WTC11 (cell line): ENCODE results near the gene PEX7. TPM values are rescaled to one million over a fixed set of nuclear protein-coding genes. Genes with fewer than 3 reads are reported as not detected.

Experiments
- ATAC-seq: fragments of 200-7000 bp; cut with Tn5 transposase; 2 replicates; pipeline ENCODE4 v1.10.0; 2021; ENCODE audit warnings: mild to moderate bottlenecking, moderate library complexity
- CTCF ChIA-PET: fragments of 300-600 bp; sonication (Branson Sonifier 250); formaldehyde crosslinking; loops from one replicate; lab custom pipeline; 2021; ENCODE audit warnings: antibody characterized with exemption; lab: Charles Lee
- POLR2A ChIA-PET: fragments of 350-600 bp; sonication (Branson Sonifier 250); formaldehyde crosslinking; loops from one replicate; lab custom pipeline; 2021; ENCODE audit warnings: antibody characterized with exemption; lab: Charles Lee
- DNase-seq: peaks from one replicate; pipeline ENCODE4 v3.0.0; 2021; ENCODE audit warnings: low spot score
- H3K27ac Mint-ChIP-seq: 2 replicates; pipeline ENCODE4 v1.8.0; 2021; ENCODE audit warnings: mixed read lengths
- H3K27me3 Mint-ChIP-seq: 2 replicates; pipeline ENCODE4 v1.8.0; 2021; ENCODE audit warnings: low read depth, mild to moderate bottlenecking, moderate library complexity, mixed read lengths
- H3K36me3 Mint-ChIP-seq: 2 replicates; pipeline ENCODE4 v1.8.0; 2021; ENCODE audit warnings: mixed read lengths
- H3K4me1 Mint-ChIP-seq: 2 replicates; pipeline ENCODE4 v1.8.0; 2022; ENCODE audit warnings: mixed read lengths
- H3K4me3 Mint-ChIP-seq: 2 replicates; pipeline ENCODE4 v1.8.0; 2021; ENCODE audit warnings: mild to moderate bottlenecking, moderate library complexity, mixed read lengths
- H3K9me3 Mint-ChIP-seq: 2 replicates; pipeline ENCODE4 v1.8.0; 2021; ENCODE audit warnings: mixed read lengths
- ATF6 ChIP-seq: sonication (generic); formaldehyde crosslinking; IDR thresholded peaks from 2 replicates; pipeline ENCODE4 v1.8.1; 2023; ENCODE audit warnings: mild to moderate bottlenecking, missing genetic modification reagents
- FOXJ3 ChIP-seq: sonication (generic); formaldehyde crosslinking; IDR thresholded peaks from 2 replicates; pipeline ENCODE4 v1.9.0; 2021; ENCODE audit warnings: missing genetic modification reagents, mild to moderate bottlenecking, borderline replicate concordance
- GRHL2 ChIP-seq: fragments of 250-450 bp; sonication (Bioruptor Pico); IDR thresholded peaks from 2 replicates; pipeline ENCODE4 v1.8.0; 2022; ENCODE audit warnings: mild to moderate bottlenecking, moderate library complexity; ENCODE audit not compliant: insufficient replicate concordance, severe bottlenecking
- SMAD3 ChIP-seq: sonication (generic); formaldehyde crosslinking; IDR thresholded peaks from 2 replicates; pipeline ENCODE4 v1.8.0; 2022; ENCODE audit warnings: missing genetic modification reagents, mild to moderate bottlenecking, borderline replicate concordance
- SP1 ChIP-seq: sonication (generic); formaldehyde crosslinking; conservative IDR thresholded peaks from 2 replicates; pipeline ENCODE4 v1.8.1; 2022; ENCODE audit warnings: missing genetic modification reagents
- ZBTB21 ChIP-seq: sonication (generic); formaldehyde crosslinking; IDR thresholded peaks from 2 replicates; pipeline ENCODE4 v1.8.1; 2023; ENCODE audit warnings: mild to moderate bottlenecking, missing genetic modification reagents, borderline replicate concordance
- ZNF138 ChIP-seq: sonication (generic); formaldehyde crosslinking; conservative IDR thresholded peaks from 2 replicates; pipeline ENCODE4 v1.8.1; 2022; ENCODE audit warnings: mild to moderate bottlenecking, moderate library complexity, missing genetic modification reagents
- ZNF263 ChIP-seq: sonication (generic); formaldehyde crosslinking; IDR thresholded peaks from 2 replicates; pipeline ENCODE4 v1.8.1; 2022; ENCODE audit warnings: low read depth, mild to moderate bottlenecking, moderate library complexity, missing genetic modification reagents
- ZNF317 ChIP-seq: sonication (generic); formaldehyde crosslinking; IDR thresholded peaks from 2 replicates; pipeline ENCODE4 v1.8.1; 2023; ENCODE audit warnings: low read depth, mild to moderate bottlenecking, moderate library complexity, missing genetic modification reagents, borderline replicate concordance
- total RNA-seq: library from RNA; stranded (reverse); gene quantifications from 3 replicates; pipeline ENCODE4 v1.2.3, GENCODE V29; 2021
- TF ChIP-seq, protein P1 (sequence below): fragments of 250-450 bp; sonication (Bioruptor Pico); IDR thresholded peaks from 2 replicates; pipeline ENCODE4 v1.9.0; 2021; ENCODE audit warnings: mild to moderate bottlenecking, borderline replicate concordance
- TF ChIP-seq, protein P2 (sequence below): sonication (generic); formaldehyde crosslinking; IDR thresholded peaks from 2 replicates; pipeline ENCODE4 v1.8.0; 2023; ENCODE audit warnings: missing genetic modification reagents, mild to moderate bottlenecking, borderline replicate concordance
- TF ChIP-seq, protein P3 (sequence below): fragments of 250-450 bp; sonication (Bioruptor Pico); conservative IDR thresholded peaks from 2 replicates; pipeline ENCODE4 v1.9.0; 2021; ENCODE audit warnings: mild to moderate bottlenecking
- TF ChIP-seq, protein P4 (sequence below): sonication (generic); formaldehyde crosslinking; IDR thresholded peaks from 2 replicates; pipeline ENCODE4 v1.8.1; 2022; ENCODE audit warnings: low read depth, mild to moderate bottlenecking, moderate library complexity, missing genetic modification reagents, borderline replicate concordance
- TF ChIP-seq, protein P5 (sequence below): sonication (generic); formaldehyde crosslinking; IDR thresholded peaks from 2 replicates; pipeline ENCODE4 v1.8.1; 2022; ENCODE audit warnings: mild to moderate bottlenecking, moderate library complexity, missing genetic modification reagents

The PEX7 gene
- total RNA-seq, 1 experiment from 2014 or later: 9.8 TPM

- TF ChIP-seq, protein P1, sequence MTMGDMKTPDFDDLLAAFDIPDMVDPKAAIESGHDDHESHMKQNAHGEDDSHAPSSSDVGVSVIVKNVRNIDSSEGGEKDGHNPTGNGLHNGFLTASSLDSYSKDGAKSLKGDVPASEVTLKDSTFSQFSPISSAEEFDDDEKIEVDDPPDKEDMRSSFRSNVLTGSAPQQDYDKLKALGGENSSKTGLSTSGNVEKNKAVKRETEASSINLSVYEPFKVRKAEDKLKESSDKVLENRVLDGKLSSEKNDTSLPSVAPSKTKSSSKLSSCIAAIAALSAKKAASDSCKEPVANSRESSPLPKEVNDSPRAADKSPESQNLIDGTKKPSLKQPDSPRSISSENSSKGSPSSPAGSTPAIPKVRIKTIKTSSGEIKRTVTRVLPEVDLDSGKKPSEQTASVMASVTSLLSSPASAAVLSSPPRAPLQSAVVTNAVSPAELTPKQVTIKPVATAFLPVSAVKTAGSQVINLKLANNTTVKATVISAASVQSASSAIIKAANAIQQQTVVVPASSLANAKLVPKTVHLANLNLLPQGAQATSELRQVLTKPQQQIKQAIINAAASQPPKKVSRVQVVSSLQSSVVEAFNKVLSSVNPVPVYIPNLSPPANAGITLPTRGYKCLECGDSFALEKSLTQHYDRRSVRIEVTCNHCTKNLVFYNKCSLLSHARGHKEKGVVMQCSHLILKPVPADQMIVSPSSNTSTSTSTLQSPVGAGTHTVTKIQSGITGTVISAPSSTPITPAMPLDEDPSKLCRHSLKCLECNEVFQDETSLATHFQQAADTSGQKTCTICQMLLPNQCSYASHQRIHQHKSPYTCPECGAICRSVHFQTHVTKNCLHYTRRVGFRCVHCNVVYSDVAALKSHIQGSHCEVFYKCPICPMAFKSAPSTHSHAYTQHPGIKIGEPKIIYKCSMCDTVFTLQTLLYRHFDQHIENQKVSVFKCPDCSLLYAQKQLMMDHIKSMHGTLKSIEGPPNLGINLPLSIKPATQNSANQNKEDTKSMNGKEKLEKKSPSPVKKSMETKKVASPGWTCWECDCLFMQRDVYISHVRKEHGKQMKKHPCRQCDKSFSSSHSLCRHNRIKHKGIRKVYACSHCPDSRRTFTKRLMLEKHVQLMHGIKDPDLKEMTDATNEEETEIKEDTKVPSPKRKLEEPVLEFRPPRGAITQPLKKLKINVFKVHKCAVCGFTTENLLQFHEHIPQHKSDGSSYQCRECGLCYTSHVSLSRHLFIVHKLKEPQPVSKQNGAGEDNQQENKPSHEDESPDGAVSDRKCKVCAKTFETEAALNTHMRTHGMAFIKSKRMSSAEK (CRISPR knock-in tag): no peak
- TF ChIP-seq GRHL2 (CRISPR knock-in tag) (no peak), FOXJ3 (CRISPR knock-in tag) (no peak), SP1 (CRISPR knock-in tag) (no peak), ZNF263 (CRISPR knock-in tag) (no peak), ZNF138 (no peak), ZNF317 (no peak), SMAD3 (CRISPR knock-in tag) (no peak), ZBTB21 (CRISPR knock-in tag) (no peak)
- TF ChIP-seq, protein P2, sequence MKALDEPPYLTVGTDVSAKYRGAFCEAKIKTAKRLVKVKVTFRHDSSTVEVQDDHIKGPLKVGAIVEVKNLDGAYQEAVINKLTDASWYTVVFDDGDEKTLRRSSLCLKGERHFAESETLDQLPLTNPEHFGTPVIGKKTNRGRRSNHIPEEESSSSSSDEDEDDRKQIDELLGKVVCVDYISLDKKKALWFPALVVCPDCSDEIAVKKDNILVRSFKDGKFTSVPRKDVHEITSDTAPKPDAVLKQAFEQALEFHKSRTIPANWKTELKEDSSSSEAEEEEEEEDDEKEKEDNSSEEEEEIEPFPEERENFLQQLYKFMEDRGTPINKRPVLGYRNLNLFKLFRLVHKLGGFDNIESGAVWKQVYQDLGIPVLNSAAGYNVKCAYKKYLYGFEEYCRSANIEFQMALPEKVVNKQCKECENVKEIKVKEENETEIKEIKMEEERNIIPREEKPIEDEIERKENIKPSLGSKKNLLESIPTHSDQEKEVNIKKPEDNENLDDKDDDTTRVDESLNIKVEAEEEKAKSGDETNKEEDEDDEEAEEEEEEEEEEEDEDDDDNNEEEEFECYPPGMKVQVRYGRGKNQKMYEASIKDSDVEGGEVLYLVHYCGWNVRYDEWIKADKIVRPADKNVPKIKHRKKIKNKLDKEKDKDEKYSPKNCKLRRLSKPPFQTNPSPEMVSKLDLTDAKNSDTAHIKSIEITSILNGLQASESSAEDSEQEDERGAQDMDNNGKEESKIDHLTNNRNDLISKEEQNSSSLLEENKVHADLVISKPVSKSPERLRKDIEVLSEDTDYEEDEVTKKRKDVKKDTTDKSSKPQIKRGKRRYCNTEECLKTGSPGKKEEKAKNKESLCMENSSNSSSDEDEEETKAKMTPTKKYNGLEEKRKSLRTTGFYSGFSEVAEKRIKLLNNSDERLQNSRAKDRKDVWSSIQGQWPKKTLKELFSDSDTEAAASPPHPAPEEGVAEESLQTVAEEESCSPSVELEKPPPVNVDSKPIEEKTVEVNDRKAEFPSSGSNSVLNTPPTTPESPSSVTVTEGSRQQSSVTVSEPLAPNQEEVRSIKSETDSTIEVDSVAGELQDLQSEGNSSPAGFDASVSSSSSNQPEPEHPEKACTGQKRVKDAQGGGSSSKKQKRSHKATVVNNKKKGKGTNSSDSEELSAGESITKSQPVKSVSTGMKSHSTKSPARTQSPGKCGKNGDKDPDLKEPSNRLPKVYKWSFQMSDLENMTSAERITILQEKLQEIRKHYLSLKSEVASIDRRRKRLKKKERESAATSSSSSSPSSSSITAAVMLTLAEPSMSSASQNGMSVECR (CRISPR knock-in tag): no peak
- TF ChIP-seq, protein P3, sequence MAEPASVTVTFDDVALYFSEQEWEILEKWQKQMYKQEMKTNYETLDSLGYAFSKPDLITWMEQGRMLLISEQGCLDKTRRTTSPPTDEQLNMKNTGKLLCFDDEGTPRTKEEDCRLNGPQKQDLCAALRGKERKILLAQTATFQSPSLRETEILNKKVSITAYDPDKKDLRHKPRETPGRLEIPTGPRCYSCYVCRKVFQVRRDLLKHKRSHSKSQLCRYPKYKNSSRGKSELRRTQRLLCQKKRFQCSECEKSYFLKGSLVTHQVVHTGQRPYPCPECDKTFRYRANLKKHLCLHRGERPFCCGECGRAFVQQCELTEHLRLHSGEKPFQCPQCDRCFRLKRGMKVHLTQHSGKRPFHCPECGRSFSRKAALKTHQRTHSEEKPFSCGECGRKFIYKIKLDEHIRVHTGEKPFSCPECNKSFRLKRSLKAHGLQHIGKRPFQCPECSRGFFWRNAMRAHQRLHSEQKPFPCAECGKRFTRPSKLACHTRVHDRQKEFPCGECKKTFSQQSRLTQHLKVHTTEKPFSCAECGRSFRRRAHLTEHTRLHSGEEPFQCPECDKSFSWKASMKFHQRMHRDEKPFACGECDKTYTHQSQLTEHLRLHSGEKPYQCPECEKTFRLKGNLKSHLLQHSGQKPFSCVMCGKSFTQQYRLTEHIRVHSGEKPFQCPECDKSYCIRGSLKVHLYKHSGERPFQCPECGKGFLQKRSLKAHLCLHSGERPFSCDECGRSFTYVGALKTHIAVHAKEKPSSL (CRISPR knock-in tag): no peak
- TF ChIP-seq, all 79 proteins: peak for 0
These were observed 18.8 kb upstream of the PEX7 start (continued) for GRCh38 chr6:136803608-136804007.

- no peaks in the 10 kb centered on the region for H3K36me3 Mint-ChIP-seq
These were observed 13.1 kb upstream of the PEX7 start for GRCh38 chr6:136809091-136809860.

More at GRCh38 chr6:136809091-136809860, 13.1 kb upstream of the PEX7 start:
- DNase-seq (no peak), ATAC-seq (no peak)
- TF ChIP-seq, protein P4, sequence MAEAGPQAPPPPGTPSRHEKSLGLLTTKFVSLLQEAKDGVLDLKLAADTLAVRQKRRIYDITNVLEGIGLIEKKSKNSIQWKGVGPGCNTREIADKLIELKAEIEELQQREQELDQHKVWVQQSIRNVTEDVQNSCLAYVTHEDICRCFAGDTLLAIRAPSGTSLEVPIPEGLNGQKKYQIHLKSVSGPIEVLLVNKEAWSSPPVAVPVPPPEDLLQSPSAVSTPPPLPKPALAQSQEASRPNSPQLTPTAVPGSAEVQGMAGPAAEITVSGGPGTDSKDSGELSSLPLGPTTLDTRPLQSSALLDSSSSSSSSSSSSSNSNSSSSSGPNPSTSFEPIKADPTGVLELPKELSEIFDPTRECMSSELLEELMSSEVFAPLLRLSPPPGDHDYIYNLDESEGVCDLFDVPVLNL (CRISPR knock-in tag): no peak
- TF ChIP-seq ZNF317: no peak
- TF ChIP-seq ZBTB21 (CRISPR knock-in tag): no peak
- TF ChIP-seq ATF6 (CRISPR knock-in tag): no peak
- TF ChIP-seq, protein P5, sequence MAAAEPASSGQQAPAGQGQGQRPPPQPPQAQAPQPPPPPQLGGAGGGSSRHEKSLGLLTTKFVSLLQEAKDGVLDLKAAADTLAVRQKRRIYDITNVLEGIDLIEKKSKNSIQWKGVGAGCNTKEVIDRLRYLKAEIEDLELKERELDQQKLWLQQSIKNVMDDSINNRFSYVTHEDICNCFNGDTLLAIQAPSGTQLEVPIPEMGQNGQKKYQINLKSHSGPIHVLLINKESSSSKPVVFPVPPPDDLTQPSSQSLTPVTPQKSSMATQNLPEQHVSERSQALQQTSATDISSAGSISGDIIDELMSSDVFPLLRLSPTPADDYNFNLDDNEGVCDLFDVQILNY: no peak
- Mint-ChIP-seq H3K27ac (no peak overlapping the region), H3K27me3 (no peaks in the 10 kb centered on the region), H3K9me3 (no peaks in the 10 kb centered on the region), H3K4me1 (peaks cover 6% of the 10 kb centered on the region; the same call in 1 of the 2 replicates), H3K4me3 (no peak overlapping the region)
- CTCF ChIA-PET: no interaction called here
- POLR2A ChIA-PET: interaction anchor here (0.7 kb wide), 1 partner anchor 886 kb away, joined by 4 read pairs; no protein-coding TSS in a partner anchor
